Neuronal stem cell (in vitro differentiated cells): ENCODE data around the gene HPS6.
"Not testable (repeated sequence)": the region's sequence is repeated elsewhere in the genome, so short reads cannot be mapped to it uniquely, and the experiment has no call there.

Experiments
- DNase-seq: peaks from one replicate; pipeline ENCODE4 v3.0.0-alpha.2; 2013; ENCODE audit warnings: low spot score
- H2AFZ ChIP-seq: one replicate; pipeline ENCODE4 v1.6.1; 2013; ENCODE audit warnings: mild to moderate bottlenecking, low read length, inconsistent platforms
- H2AK5ac ChIP-seq: 2 replicates; pipeline ENCODE4 v1.6.1; 2013; ENCODE audit warnings: low read depth, mild to moderate bottlenecking, inconsistent platforms, low read length, moderate library complexity, mixed read lengths
- H2BK120ac ChIP-seq: 2 replicates; pipeline ENCODE4 v1.6.1; 2013; ENCODE audit warnings: low read depth, mild to moderate bottlenecking, inconsistent platforms, low read length, moderate library complexity, mixed read lengths
- H2BK12ac ChIP-seq: one replicate; pipeline ENCODE4 v1.6.1; 2013; ENCODE audit warnings: low read length, inconsistent platforms
- H2BK15ac ChIP-seq: 2 replicates; pipeline ENCODE4 v1.6.1; 2013; ENCODE audit warnings: mild to moderate bottlenecking, low read length, inconsistent platforms, mixed read lengths
- H2BK5ac ChIP-seq: one replicate; pipeline ENCODE4 v1.6.1; 2013; ENCODE audit warnings: inconsistent platforms, mild to moderate bottlenecking, low read length, moderate library complexity
- H3K14ac ChIP-seq: one replicate; pipeline ENCODE4 v1.6.1; 2013; ENCODE audit warnings: low read length, inconsistent platforms
- H3K18ac ChIP-seq: 2 replicates; pipeline ENCODE4 v1.6.1; 2013; ENCODE audit warnings: low read length, inconsistent platforms
- H3K23ac ChIP-seq: 2 replicates; pipeline ENCODE4 v1.6.1; 2013; ENCODE audit warnings: low read depth, mild to moderate bottlenecking, mixed read lengths, low read length, inconsistent platforms; ENCODE audit not compliant: poor library complexity
- H3K27ac ChIP-seq: replicated peaks from 3 replicates; pipeline ENCODE4 v1.5.1; 2013; ENCODE audit warnings: low read length, inconsistent platforms
- H3K27me3 ChIP-seq, 3 experiments: 2 replicates each; pipeline ENCODE4 v1.6.1; 2013; ENCODE audit warnings: low read length in 3 of 3, mild to moderate bottlenecking in 2 of 3, inconsistent platforms in 1 of 3, low read depth in 1 of 3, mixed read lengths in 1 of 3, moderate library complexity in 1 of 3; ENCODE audit not compliant: control insufficient read depth in 3 of 3, insufficient read depth in 3 of 3
- H3K36me3 ChIP-seq, 2 donors: replicated peaks in 1 of 2; 2 replicates each; pipeline ENCODE4 v1.6.1; 2013; ENCODE audit warnings: low read length in 2 of 2; ENCODE audit not compliant: control insufficient read depth in 2 of 2, insufficient read depth in 2 of 2
- H3K4ac ChIP-seq: 2 replicates; pipeline ENCODE4 v1.6.1; 2013; ENCODE audit warnings: inconsistent platforms, mild to moderate bottlenecking, low read length, moderate library complexity
- H3K4me1 ChIP-seq, 2 donors: 1 replicate in 1 of 2; 2 replicates in 1 of 2; pipeline ENCODE4 v1.6.1; 2013; ENCODE audit warnings: low read length in 2 of 2, low read depth in 1 of 2; ENCODE audit not compliant: control insufficient read depth in 2 of 2, insufficient read depth in 1 of 2
- H3K4me2 ChIP-seq: one replicate; pipeline ENCODE4 v1.6.1; 2013; ENCODE audit warnings: mild to moderate bottlenecking, low read length, inconsistent platforms; ENCODE audit not compliant: insufficient read depth, poor library complexity, severe bottlenecking
- H3K4me3 ChIP-seq, 2 donors: 2 replicates each; pipeline ENCODE4 v1.5.1; 2013; ENCODE audit warnings: low read length in 2 of 2, mild to moderate bottlenecking in 2 of 2, inconsistent platforms in 1 of 2, moderate library complexity in 1 of 2
- H3K79me1 ChIP-seq: one replicate; pipeline ENCODE4 v1.6.1; 2013; ENCODE audit warnings: low read depth, mild to moderate bottlenecking, inconsistent platforms, low read length, moderate library complexity
- H3K9ac ChIP-seq: one replicate; pipeline ENCODE4 v1.6.1; 2013; ENCODE audit warnings: mild to moderate bottlenecking, low read depth, low read length, inconsistent platforms; ENCODE audit not compliant: poor library complexity
- H3K9me3 ChIP-seq, 2 donors: replicated peaks in 1 of 2; 2 replicates each; pipeline versions ENCODE3 to v1.6.1; 2013; ENCODE audit warnings: low read length in 2 of 2, mild to moderate bottlenecking in 2 of 2, inconsistent platforms in 1 of 2, low read depth in 1 of 2, mixed read lengths in 1 of 2, moderate library complexity in 1 of 2; ENCODE audit not compliant: control insufficient read depth in 2 of 2, insufficient read depth in 1 of 2
- H4K8ac ChIP-seq: one replicate; pipeline ENCODE4 v1.6.1; 2013; ENCODE audit warnings: low read depth, mild to moderate bottlenecking, inconsistent platforms, low read length, moderate library complexity
- H4K91ac ChIP-seq: one replicate; pipeline ENCODE4 v1.6.1; 2013; ENCODE audit warnings: low read length, low read depth, mild to moderate bottlenecking, inconsistent platforms; ENCODE audit not compliant: poor library complexity
- WGBS, 2 donors: extraction: QIAGEN DNeasy Blood & Tissue Kit; methylation state at CpG; one replicate each; pipeline ENCODE4 v1.1.7; 2013; ENCODE audit warnings: missing lambda C conversion rate in 2 of 2, mixed read lengths in 1 of 2; ENCODE audit not compliant: insufficient read length in 2 of 2, insufficient replicate concordance in 1 of 2; ENCODE audit errors: extremely low coverage in 2 of 2; 5-methylcytosine and 5-hydroxymethylcytosine counted together

Gene HPS6

DNA sequence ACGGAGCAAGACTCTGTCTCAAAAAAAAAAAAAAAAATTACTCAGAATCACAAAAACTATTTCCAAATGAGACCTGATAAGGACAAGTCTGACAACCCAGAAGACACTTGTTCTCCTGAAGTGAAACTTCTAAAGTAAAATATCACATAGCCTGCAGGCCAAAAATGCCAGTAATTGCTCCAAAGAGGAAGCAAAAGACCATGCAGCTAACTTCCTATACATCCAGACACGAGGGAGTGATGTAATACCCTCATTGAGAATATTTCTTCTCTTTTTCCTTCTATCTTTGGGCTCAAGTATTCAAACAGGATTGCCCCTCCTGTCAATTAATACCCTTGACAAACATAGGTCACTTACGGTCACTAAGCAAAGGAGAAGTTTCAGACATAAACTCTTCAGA lies 40.4 kb upstream of the HPS6 start:
- peaks cover 7 to 74% of the 10 kb centered on the region in 2 donors for H3K36me3 ChIP-seq

DNA sequence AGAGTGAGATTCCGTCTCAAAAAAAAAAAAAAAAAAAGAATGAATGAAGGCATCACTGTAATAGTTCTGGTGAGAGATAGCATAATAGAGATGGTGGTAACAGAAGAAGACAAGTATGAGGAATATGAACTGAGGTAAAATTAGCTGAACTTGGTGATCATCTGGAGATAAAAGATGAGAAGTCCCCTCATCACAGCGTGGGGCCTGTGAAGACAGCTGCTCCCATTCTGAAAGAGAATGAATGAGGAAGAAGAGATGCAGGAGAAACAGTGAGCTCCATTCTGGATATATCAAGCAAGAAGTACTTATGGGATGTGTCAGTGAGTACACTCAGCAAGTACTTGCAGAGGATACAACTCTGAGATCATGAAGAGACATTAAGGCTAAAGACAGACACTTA lies 37.9 kb upstream of the HPS6 start:
- H4K8ac ChIP-seq, result no peak overlapping the region
- DNase-seq, result no peak
- no peak overlapping the region for H3K27ac ChIP-seq
- H4K91ac ChIP-seq, result no peak overlapping the region
- no peak overlapping the region for H3K18ac ChIP-seq
- H3K79me1 ChIP-seq, result no peaks in the 10 kb centered on the region
- no peaks in the 10 kb centered on the region for H3K4me1 ChIP-seq
- no peak overlapping the region for H3K4me3 ChIP-seq
- no peak overlapping the region for H2AFZ ChIP-seq
- H3K4ac ChIP-seq, result no peak overlapping the region
- no peak overlapping the region for H2BK12ac ChIP-seq
- no peak overlapping the region for H2BK15ac ChIP-seq
- H2AK5ac ChIP-seq, result no peak overlapping the region
- no peak overlapping the region for H3K4me2 ChIP-seq
- peaks cover 7 to 83% of the 10 kb centered on the region in 2 donors for H3K36me3 ChIP-seq
- H3K27me3 ChIP-seq, result no peaks in the 10 kb centered on the region
- WGBS, 2 donors, result no CpG with 5 or more reads among the region's 2 CpGs
- no peak overlapping the region for H3K14ac ChIP-seq
- H3K9me3 ChIP-seq, result no peaks in the 10 kb centered on the region
- no peak overlapping the region for H3K9ac ChIP-seq
- no peak overlapping the region for H2BK5ac ChIP-seq
- no peak overlapping the region for H3K23ac ChIP-seq
- no peak overlapping the region for H2BK120ac ChIP-seq

More for the DNA sequence above, 40.4 kb upstream of the HPS6 start:
- Histone ChIP-seq H3K4me2 (no peak overlapping the region), H3K23ac (no peak overlapping the region), H3K79me1 (no peaks in the 10 kb centered on the region), H2BK120ac (no peak overlapping the region), H4K8ac (no peak overlapping the region), H2AFZ (no peak overlapping the region), H3K27me3 (no peaks in the 10 kb centered on the region), H2BK15ac (no peak overlapping the region), H3K9ac (no peak overlapping the region), H3K14ac (no peak overlapping the region), H3K27ac (no peak overlapping the region), H2AK5ac (no peak overlapping the region), H3K4me1 (no peaks in the 10 kb centered on the region), H4K91ac (no peak overlapping the region), H3K4me3 (no peak overlapping the region), H3K9me3 (peaks cover 0 to 4% of the 10 kb centered on the region in 2 donors), H3K4ac (no peak overlapping the region), H2BK12ac (no peak overlapping the region), H2BK5ac (no peak overlapping the region), H3K18ac (no peak overlapping the region)
- DNase-seq, result no peak
- WGBS, 2 donors, result no CpG with 5 or more reads among the region's 3 CpGs

DNA sequence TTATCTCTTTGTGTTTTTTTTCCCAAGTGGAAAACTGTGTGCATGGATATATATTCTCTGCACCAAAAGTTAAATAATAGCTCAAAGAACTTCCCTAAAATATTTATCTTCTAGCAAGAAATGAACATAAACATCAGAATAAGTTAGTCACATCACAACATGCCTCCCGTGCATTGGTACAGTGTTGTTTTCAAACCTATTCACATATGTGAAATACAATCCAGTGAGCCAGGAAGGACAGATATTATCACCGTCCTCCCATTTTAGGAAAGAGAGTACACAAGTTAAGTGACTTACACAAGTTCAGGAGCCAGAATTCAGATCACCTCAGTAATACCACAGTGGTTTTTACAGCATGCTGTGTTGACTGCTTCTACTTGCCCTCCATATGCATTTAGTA lies 31.4 kb upstream of the HPS6 start:
- Histone ChIP-seq H3K36me3 (peaks cover 8 to 71% of the 10 kb centered on the region in 2 donors), H3K4me1 (no peaks in the 10 kb centered on the region)
- WGBS, 2 donors, result no CpG with 5 or more reads among the region's 2 CpGs

DNA sequence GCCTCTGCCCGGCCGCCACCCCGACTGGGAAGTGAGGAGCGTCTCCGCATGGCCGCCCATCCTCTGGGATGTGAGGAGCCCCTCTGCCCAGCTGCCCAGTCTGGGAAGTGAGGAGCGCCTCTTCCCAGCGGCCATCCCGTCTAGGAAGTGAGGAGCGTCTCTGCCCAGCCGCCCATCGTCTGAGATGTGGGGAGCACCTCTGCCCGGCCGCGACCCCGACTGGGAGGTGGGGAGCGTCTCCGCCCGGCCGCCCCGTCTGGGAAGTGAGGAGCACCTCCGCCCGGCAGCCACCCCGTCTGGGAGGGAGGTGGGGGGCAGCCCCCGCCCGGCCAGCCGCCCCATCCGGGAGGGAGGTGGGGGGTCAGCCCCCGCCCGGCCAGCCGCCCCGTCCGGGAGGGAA lies 29.3 kb upstream of the HPS6 start:
- H2AFZ ChIP-seq, H2BK12ac ChIP-seq: not testable (repeated sequence)
- WGBS, 2 donors, result no CpG with 5 or more reads among the region's 33 CpGs

More for the DNA sequence above, 31.4 kb upstream of the HPS6 start:
- H3K9me3 ChIP-seq, result no peaks in the 10 kb centered on the region
- H3K18ac ChIP-seq, result no peak overlapping the region
- no peak overlapping the region for H2AFZ ChIP-seq
- no peak for DNase-seq
- no peak overlapping the region for H4K91ac ChIP-seq
- H3K27me3 ChIP-seq, result no peaks in the 10 kb centered on the region
- H3K4me2 ChIP-seq, result no peak overlapping the region
- no peak overlapping the region for H3K14ac ChIP-seq
- H3K4me3 ChIP-seq, result no peak overlapping the region
- H3K23ac ChIP-seq, result no peak overlapping the region
- H3K27ac ChIP-seq, result no peak overlapping the region
- no peak overlapping the region for H3K4ac ChIP-seq
- H2BK12ac ChIP-seq, result no peak overlapping the region
- no peak overlapping the region for H3K9ac ChIP-seq
- no peak overlapping the region for H2BK120ac ChIP-seq
- H4K8ac ChIP-seq, result no peak overlapping the region
- peaks cover 2% of the 10 kb centered on the region for H3K79me1 ChIP-seq
- no peak overlapping the region for H2BK15ac ChIP-seq
- no peak overlapping the region for H2BK5ac ChIP-seq
- H2AK5ac ChIP-seq, result no peak overlapping the region

More for the DNA sequence above, 29.3 kb upstream of the HPS6 start:
- not testable (repeated sequence) for H2BK5ac ChIP-seq, H3K9ac ChIP-seq, H2BK15ac ChIP-seq, H3K79me1 ChIP-seq, H3K27me3 ChIP-seq, H3K9me3 ChIP-seq, H2AK5ac ChIP-seq, H3K4me2 ChIP-seq, H3K4me3 ChIP-seq, H3K18ac ChIP-seq, H2BK120ac ChIP-seq, H3K27ac ChIP-seq, H3K4ac ChIP-seq, H3K4me1 ChIP-seq, DNase-seq, H4K8ac ChIP-seq, H3K14ac ChIP-seq, H4K91ac ChIP-seq
- Histone ChIP-seq H3K23ac (peak overlapping the region; percentile 20), H3K36me3 (peaks cover 7 to 62% of the 10 kb centered on the region in 2 donors)
